GM18858 (cell line): ENCODE data around the gene AGER.
"Not testable (repeated sequence)": the region's sequence is repeated elsewhere in the genome, so short reads cannot be mapped to it uniquely, and the experiment has no call there.

Experiments
- ATAC-seq: cut with Tn5 transposase; IDR thresholded peaks from one replicate; pipeline ENCODE4 v1.9.1; 2021; ENCODE audit not compliant: unreplicated experiment

Gene AGER

GRCh38 chr6:32151181-32151862 lies 32.7 kb downstream of the AGER start:
- no peak for ATAC-seq

- ATAC-seq, result no peak
Observed at GRCh38 chr6:32149932-32150870, 33.9 kb downstream of the AGER start.

DNA sequence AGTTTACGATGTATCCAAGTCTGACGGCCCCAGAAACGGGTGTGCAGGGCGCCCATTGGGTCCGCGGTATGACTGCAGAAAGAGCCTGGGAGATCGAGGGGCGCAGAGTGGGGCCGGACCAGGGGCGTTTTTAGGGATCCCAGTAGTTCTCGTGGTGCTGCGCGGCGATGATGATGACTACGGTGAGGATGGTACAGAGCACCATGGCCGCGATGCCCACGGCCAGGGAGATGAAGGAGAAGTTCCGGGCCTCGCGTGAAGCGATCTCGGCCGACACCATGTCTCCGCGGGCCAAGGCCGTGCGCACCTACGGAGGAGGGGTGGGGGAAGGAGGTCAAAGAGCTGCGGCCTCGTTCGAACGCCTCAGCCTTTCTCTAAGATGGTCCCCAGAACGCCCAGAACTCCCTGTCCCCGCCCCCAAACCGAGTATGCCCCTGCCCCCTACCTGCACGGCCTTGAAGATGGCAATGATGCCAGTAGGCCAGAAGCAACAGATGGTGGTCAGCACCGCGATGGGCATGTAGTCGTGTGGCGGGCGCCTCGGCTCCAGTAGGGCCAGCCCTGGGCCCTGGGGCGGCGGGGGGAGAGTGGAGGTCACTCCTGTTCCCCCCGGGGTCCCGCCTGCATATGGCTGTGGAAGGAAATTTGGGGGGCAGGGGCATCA lies 34.8 kb downstream of the AGER start:
- ATAC-seq, result no peak

DNA sequence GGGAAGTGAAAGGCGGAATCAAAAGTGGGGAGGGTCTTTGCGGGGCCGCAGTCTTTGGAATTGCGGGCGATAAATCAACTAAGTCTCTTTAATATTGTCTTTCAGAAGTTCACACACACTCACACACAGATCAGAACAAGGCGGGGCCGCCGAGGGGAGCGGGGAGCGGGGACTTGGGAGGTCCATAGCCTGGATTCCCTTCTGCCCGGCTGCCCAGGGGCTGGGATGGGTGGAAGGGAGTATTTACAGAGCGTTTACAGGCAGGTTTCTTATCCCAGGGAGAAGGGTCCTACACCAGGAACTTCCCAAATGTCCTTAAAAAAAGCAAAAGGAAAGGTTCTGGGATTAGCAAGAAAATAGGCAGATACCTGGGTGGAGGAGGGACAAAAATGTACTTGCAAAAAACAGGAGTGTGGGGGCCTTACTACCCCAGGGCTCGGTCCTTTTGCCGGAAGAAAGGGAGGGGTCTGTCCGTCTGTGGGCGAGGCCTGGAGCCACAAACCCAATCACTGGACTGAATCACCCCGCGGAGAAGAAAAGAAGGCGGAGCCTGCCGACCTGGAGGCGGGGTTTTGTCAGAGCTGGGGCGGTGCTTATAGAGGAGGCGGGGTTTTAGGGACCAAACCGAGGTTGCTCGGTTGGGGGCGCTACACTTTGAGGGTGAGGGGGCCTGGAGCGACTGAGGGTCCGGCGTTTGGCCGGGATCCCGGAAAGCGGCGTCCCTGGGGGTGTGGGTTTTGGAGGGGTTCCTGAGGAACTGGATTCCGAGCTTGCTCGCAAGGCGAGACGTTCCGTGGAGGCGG lies 35.6 kb downstream of the AGER start:
- ATAC-seq, result no peak

GRCh38 chr6:32147401-32148132 lies 36.5 kb downstream of the AGER start:
- ATAC-seq, result no peak

DNA sequence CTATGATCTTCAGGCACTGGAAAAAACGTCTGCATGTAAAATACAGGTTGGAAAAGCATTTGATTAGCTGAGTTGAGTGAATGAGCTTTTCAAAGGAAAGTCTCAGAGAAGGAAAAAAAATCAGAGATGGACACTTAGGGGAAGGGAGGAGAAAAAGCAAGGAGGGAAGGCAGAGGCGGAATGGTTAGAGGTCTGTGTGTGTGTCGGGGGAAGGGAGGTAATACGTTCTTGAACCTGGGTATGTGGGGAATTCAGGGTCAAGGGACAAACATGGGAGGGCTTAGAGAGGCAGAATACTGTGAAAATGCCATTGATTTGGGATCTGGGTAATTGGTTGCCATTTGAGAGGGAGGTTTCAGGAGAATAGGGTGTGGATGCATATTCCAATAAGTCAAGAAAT lies 37.4 kb downstream of the AGER start:
- ATAC-seq, result no peak

GRCh38 chr6:32146287-32146686 lies 37.8 kb downstream of the AGER start:
- ATAC-seq, result no peak

- ATAC-seq, result not testable (repeated sequence)
Observed at GRCh38 chr6:32144238-32144637, 39.8 kb downstream of the AGER start.

- ATAC-seq, result no peak
Observed at GRCh38 chr6:32140420-32141046, 43.5 kb downstream of the AGER start.

- ATAC-seq, result no peak
Observed at GRCh38 chr6:32139590-32139989, 44.5 kb downstream of the AGER start.

GRCh38 chr6:32137454-32137853 lies 46.6 kb downstream of the AGER start:
- no peak for ATAC-seq

- ATAC-seq, result no peak
Observed at GRCh38 chr6:32133786-32134185, 50.3 kb downstream of the AGER start.

DNA sequence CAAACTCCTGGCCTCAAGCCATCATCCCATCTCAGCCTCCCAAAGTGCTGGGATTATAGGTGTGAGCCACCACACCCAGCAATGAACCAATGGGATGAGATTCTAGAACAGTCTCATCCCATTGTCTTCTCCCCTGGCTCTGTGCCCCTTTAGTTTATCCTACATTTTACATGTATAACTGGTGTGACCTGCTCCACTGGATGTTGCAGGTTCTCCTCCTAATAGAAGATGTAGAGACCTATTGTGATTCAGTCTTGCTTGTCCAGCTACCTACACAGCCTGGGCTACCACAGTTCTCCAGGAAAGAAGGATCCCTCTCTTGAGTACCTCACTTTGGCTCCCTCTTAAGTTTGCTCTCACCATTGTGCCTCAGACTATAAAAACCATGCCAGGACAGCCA lies 51.9 kb downstream of the AGER start:
- no peak for ATAC-seq

DNA sequence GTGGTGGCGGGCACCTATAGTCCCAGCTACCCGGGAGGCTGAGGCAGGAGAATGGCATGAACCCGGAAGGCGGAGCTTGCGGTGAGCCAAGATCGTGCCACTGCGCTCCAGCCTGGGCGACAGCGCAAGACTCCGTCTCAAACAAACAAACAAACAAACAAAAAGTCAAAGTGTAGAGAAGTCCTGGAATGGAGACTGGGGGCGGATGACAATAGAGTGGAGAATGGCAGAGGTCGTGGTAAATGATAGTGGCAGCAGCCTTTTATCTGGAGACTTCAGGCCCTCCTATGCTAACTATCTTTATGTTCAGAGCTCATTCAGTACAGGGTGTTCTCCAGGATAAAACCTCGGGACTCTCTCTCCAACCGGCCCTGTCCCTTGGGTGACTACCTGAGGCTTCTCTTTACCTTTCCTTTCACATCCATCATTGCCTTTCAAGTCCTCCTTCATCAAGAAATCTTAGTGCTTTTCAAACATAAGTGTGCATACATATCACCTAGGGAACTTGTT lies 52.6 kb downstream of the AGER start:
- ATAC-seq, result no peak
